ENCODE measurements around the gene LRFN2. TPM values are rescaled to one million over a fixed set of nuclear protein-coding genes. Genes with fewer than 3 reads are reported as not detected.

The LRFN2 gene
- total and polyA plus RNA-seq, 2 of the 8 experiments (the other 6 are each of a cell fraction or from before 2014, with no cell fraction given) = 2.3 TPM

DNA sequence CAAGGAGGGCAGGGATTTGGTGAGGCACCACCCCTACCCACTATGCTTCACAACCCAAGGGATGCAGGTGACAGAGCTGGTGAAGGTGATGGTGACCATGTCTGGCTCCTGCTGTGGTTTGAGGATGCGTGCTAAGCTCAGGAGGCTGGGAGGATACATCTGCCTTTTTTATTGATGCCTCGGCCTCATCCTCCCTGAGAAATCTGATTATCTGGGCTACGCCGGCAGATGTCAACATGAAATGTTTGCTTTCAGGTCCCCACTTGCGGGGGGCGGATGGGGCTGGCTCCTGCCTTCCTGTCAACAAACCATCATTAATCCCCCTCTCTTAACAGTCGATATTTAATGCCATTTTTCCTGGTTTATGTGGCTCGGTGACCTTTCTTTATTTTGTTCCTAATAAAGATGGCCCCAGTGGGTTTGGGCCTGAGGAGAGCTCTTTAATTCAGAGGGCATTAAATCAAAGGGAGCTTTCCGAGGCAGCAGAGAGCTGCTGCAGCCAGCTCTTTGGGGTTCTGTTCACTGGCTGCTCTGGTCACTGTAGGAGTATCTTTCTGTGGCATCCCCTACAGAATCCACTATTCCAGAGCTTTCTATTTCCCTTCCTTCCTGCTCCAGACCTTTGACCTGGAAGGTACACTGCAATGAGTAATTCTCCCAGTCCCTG is 33.5 kb upstream of the LRFN2 start (continued):
- TF ChIP-seq, protein P1, sequence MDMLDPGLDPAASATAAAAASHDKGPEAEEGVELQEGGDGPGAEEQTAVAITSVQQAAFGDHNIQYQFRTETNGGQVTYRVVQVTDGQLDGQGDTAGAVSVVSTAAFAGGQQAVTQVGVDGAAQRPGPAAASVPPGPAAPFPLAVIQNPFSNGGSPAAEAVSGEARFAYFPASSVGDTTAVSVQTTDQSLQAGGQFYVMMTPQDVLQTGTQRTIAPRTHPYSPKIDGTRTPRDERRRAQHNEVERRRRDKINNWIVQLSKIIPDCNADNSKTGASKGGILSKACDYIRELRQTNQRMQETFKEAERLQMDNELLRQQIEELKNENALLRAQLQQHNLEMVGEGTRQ (IDR thresholded peaks at IDR 0.05; ENCODE audit: low read length) = no peak
- no peak for TF ChIP-seq SP4 (IDR thresholded peaks at IDR 0.05; ENCODE audit: low read length)
- TF ChIP-seq JUND (IDR thresholded peaks at IDR 0.05; ENCODE audit: low read length) = no peak
- TF ChIP-seq TCF12 (IDR thresholded peaks at IDR 0.05; ENCODE audit: low read depth, low read length) = no peak
- no peak for TF ChIP-seq SIN3A (conservative IDR thresholded peaks at IDR 0.05 in 1 of 2, IDR thresholded peaks at IDR 0.05 in 1 of 2; ENCODE audit: low read depth in 1 of 2, low read length in 2 of 2)
- no peak for TF ChIP-seq CEBPB (IDR thresholded peaks at IDR 0.05; ENCODE audit: low read depth, low read length)

Measured in H1 (cell line).